K562 (cell line): ENCODE measurements around the gene PIK3C2B. TPM values are rescaled to one million over a fixed set of nuclear protein-coding genes. Genes with fewer than 3 reads are reported as not detected.

Source experiments
- CC2D1A ChIP-seq: fragments of 450-650 bp; IDR thresholded peaks from 2 replicates; pipeline ENCODE4 v1.6.1; 2017; ENCODE audit warnings: mild to moderate bottlenecking
- ESRRA ChIP-seq: fragments of 450-650 bp; IDR thresholded peaks from 2 replicates; pipeline ENCODE4 v1.6.1; 2014; ENCODE audit warnings: low read depth, mild to moderate bottlenecking, moderate library complexity, borderline replicate concordance
- EZH2 ChIP-seq: IDR thresholded peaks from 2 replicates; pipeline ENCODE4 v1.6.1; 2012; ENCODE audit warnings: low read depth, mild to moderate bottlenecking, inconsistent platforms, low read length, borderline replicate concordance
- KDM5B ChIP-seq: fragments of 200-600 bp; sonication (generic); IDR thresholded peaks from 2 replicates; pipeline ENCODE4 v1.6.1; 2012; ENCODE audit warnings: low read depth, mild to moderate bottlenecking, moderate library complexity, low read length, control low read depth, inconsistent platforms; ENCODE audit not compliant: insufficient replicate concordance
- NR2C1 ChIP-seq, 2 experiments: fragments of 450-650 bp; IDR thresholded peaks; 2 replicates each; pipeline ENCODE4 v1.6.1; 2017; ENCODE audit warnings: mild to moderate bottlenecking in 2 of 2, antibody characterized with exemption in 1 of 2, inconsistent platforms in 1 of 2, missing compliant biosample characterization in 1 of 2, missing genetic modification characterization in 1 of 2
- POLR3A ChIP-seq: IDR thresholded peaks from 2 replicates; pipeline ENCODE4 v1.6.1; 2011; ENCODE audit warnings: borderline replicate concordance, mild to moderate bottlenecking, moderate library complexity; ENCODE audit not compliant: insufficient read length, insufficient read depth; ENCODE audit errors: extremely low read depth
- RBM17 ChIP-seq: fragments of 200-400 bp; formaldehyde crosslinking; IDR thresholded peaks from 2 replicates; pipeline ENCODE4 v1.6.1; 2017; ENCODE audit warnings: low read depth, mild to moderate bottlenecking, low read length, borderline replicate concordance
- SNRNP70 ChIP-seq: fragments of 200-400 bp; formaldehyde crosslinking; optimal IDR thresholded peaks from 2 replicates; pipeline ENCODE3; 2017; ENCODE audit warnings: low read depth, low read length
- SRSF1 ChIP-seq: fragments of 200-400 bp; formaldehyde crosslinking; IDR thresholded peaks from 2 replicates; pipeline ENCODE4 v1.6.1; 2017; ENCODE audit warnings: mild to moderate bottlenecking, low read depth, low read length, moderate library complexity
- TGIF2 ChIP-seq: sonication (generic); formaldehyde crosslinking; IDR thresholded peaks from 2 replicates; pipeline ENCODE4 v1.8.1; 2022; ENCODE audit warnings: mild to moderate bottlenecking, missing genetic modification reagents, moderate library complexity
- ZNF140 ChIP-seq: fragments of 250-450 bp; sonication (Bioruptor Pico); IDR thresholded peaks from 2 replicates; pipeline ENCODE4 v1.8.0; 2021; ENCODE audit warnings: moderate library complexity, mild to moderate bottlenecking, inconsistent platforms
- polyA plus RNA-seq, 8 experiments: library from polyadenylated mRNA; depleted of rRNA in 4 of 8; stranded (reverse) in 5 of 8; unstranded in 3 of 8; fragments of >200 nt; fragmentation: Nextera tagmentation in 2 of 8; fragmentation: Illumina TruSeq in 1 of 8; extraction: Ambion mirVana in 2 of 8; extraction: Trizol in 1 of 8; gene quantifications; 2 replicates each; pipeline versions ENCODE4 v1.2.1 to v1.2.3, GENCODE V29; 2011 to 2014; ENCODE audit warnings: inconsistent platforms in 1 of 8, missing spikeins in 1 of 8
- total RNA-seq, 7 experiments: library from RNA; depleted of rRNA in 6 of 7; stranded (reverse); fragments of >200 nt in 6 of 7; fragmentation: Illumina TruSeq in 2 of 7; extraction: Trizol in 2 of 7; gene quantifications; 2 replicates each; pipeline versions ENCODE4 v1.2.1 to v1.2.3, GENCODE V29; 2011 to 2021; ENCODE audit warnings: low replicate concordance in 1 of 7
- TF ChIP-seq, protein P1 (sequence below): fragments of 450-650 bp; IDR thresholded peaks from 2 replicates; pipeline ENCODE4 v1.6.1; 2017; ENCODE audit warnings: antibody characterized with exemption, mild to moderate bottlenecking
- TF ChIP-seq, protein P2 (sequence below): sonication (generic); formaldehyde crosslinking; IDR thresholded peaks from 2 replicates; pipeline ENCODE4 v1.8.1; 2023; ENCODE audit warnings: mild to moderate bottlenecking, missing genetic modification reagents
- TF ChIP-seq, protein P3 (sequence below): fragments of 450-650 bp; IDR thresholded peaks from one replicate; pipeline ENCODE4 v1.6.1; 2018; ENCODE audit warnings: mild to moderate bottlenecking, moderate library complexity; ENCODE audit not compliant: partially characterized antibody
- TF ChIP-seq, protein P4 (sequence below): IDR thresholded peaks from 2 replicates; pipeline ENCODE4 v1.6.1; 2014; ENCODE audit warnings: antibody characterized with exemption

The PIK3C2B gene
- total and polyA plus RNA-seq, 9 of the 15 experiments (the other 6 are each of a cell fraction or from before 2014, with no cell fraction given): 0.10 to 2.9 (median 0.72) TPM

GRCh38 chr1:204465546-204466415, 28.8 kb downstream of the PIK3C2B start (continued):
- TF ChIP-seq, protein P1, sequence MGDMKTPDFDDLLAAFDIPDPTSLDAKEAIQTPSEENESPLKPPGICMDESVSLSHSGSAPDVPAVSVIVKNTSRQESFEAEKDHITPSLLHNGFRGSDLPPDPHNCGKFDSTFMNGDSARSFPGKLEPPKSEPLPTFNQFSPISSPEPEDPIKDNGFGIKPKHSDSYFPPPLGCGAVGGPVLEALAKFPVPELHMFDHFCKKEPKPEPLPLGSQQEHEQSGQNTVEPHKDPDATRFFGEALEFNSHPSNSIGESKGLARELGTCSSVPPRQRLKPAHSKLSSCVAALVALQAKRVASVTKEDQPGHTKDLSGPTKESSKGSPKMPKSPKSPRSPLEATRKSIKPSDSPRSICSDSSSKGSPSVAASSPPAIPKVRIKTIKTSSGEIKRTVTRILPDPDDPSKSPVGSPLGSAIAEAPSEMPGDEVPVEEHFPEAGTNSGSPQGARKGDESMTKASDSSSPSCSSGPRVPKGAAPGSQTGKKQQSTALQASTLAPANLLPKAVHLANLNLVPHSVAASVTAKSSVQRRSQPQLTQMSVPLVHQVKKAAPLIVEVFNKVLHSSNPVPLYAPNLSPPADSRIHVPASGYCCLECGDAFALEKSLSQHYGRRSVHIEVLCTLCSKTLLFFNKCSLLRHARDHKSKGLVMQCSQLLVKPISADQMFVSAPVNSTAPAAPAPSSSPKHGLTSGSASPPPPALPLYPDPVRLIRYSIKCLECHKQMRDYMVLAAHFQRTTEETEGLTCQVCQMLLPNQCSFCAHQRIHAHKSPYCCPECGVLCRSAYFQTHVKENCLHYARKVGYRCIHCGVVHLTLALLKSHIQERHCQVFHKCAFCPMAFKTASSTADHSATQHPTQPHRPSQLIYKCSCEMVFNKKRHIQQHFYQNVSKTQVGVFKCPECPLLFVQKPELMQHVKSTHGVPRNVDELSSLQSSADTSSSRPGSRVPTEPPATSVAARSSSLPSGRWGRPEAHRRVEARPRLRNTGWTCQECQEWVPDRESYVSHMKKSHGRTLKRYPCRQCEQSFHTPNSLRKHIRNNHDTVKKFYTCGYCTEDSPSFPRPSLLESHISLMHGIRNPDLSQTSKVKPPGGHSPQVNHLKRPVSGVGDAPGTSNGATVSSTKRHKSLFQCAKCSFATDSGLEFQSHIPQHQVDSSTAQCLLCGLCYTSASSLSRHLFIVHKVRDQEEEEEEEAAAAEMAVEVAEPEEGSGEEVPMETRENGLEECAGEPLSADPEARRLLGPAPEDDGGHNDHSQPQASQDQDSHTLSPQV: no peak; the same call in 1 of the 2 replicates
- TF ChIP-seq RBM17 (no peak), TGIF2 (CRISPR knock-in tag) (no peak), ESRRA (no peak), POLR3A (no peak), CC2D1A (no peak), SNRNP70 (no peak), KDM5B (no peak), ZNF140 (CRISPR knock-in tag) (no peak), NR2C1 (IDR thresholded peaks at IDR 0.05) (no peak), NR2C1 (tag; IDR thresholded peaks at IDR 0.05) (peak; percentile 13; the same call in 1 of the 2 replicates), EZH2 (no peak), SRSF1 (no peak)
- TF ChIP-seq, protein P2, sequence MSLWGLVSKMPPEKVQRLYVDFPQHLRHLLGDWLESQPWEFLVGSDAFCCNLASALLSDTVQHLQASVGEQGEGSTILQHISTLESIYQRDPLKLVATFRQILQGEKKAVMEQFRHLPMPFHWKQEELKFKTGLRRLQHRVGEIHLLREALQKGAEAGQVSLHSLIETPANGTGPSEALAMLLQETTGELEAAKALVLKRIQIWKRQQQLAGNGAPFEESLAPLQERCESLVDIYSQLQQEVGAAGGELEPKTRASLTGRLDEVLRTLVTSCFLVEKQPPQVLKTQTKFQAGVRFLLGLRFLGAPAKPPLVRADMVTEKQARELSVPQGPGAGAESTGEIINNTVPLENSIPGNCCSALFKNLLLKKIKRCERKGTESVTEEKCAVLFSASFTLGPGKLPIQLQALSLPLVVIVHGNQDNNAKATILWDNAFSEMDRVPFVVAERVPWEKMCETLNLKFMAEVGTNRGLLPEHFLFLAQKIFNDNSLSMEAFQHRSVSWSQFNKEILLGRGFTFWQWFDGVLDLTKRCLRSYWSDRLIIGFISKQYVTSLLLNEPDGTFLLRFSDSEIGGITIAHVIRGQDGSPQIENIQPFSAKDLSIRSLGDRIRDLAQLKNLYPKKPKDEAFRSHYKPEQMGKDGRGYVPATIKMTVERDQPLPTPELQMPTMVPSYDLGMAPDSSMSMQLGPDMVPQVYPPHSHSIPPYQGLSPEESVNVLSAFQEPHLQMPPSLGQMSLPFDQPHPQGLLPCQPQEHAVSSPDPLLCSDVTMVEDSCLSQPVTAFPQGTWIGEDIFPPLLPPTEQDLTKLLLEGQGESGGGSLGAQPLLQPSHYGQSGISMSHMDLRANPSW (CRISPR knock-in tag): no peak
- TF ChIP-seq, protein P3, sequence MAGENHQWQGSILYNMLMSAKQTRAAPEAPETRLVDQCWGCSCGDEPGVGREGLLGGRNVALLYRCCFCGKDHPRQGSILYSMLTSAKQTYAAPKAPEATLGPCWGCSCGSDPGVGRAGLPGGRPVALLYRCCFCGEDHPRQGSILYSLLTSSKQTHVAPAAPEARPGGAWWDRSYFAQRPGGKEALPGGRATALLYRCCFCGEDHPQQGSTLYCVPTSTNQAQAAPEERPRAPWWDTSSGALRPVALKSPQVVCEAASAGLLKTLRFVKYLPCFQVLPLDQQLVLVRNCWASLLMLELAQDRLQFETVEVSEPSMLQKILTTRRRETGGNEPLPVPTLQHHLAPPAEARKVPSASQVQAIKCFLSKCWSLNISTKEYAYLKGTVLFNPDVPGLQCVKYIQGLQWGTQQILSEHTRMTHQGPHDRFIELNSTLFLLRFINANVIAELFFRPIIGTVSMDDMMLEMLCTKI: no peak
- TF ChIP-seq, protein P4, sequence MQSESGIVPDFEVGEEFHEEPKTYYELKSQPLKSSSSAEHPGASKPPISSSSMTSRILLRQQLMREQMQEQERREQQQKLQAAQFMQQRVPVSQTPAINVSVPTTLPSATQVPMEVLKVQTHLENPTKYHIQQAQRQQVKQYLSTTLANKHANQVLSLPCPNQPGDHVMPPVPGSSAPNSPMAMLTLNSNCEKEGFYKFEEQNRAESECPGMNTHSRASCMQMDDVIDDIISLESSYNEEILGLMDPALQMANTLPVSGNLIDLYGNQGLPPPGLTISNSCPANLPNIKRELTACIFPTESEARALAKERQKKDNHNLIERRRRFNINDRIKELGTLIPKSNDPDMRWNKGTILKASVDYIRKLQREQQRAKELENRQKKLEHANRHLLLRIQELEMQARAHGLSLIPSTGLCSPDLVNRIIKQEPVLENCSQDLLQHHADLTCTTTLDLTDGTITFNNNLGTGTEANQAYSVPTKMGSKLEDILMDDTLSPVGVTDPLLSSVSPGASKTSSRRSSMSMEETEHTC: no peak
